NCI-H748 (cell line): ENCODE results near the gene ELOVL1.
"Not testable (repeated sequence)": the region's sequence is repeated elsewhere in the genome, so short reads cannot be mapped to it uniquely, and the experiment has no call there.

ENCODE experiments used
- DNase-seq: peaks from one replicate; lab custom pipeline; 2025; ENCODE audit not compliant: unreplicated experiment; lab: John Stamatoyannopoulos, UW

Gene ELOVL1

DNA sequence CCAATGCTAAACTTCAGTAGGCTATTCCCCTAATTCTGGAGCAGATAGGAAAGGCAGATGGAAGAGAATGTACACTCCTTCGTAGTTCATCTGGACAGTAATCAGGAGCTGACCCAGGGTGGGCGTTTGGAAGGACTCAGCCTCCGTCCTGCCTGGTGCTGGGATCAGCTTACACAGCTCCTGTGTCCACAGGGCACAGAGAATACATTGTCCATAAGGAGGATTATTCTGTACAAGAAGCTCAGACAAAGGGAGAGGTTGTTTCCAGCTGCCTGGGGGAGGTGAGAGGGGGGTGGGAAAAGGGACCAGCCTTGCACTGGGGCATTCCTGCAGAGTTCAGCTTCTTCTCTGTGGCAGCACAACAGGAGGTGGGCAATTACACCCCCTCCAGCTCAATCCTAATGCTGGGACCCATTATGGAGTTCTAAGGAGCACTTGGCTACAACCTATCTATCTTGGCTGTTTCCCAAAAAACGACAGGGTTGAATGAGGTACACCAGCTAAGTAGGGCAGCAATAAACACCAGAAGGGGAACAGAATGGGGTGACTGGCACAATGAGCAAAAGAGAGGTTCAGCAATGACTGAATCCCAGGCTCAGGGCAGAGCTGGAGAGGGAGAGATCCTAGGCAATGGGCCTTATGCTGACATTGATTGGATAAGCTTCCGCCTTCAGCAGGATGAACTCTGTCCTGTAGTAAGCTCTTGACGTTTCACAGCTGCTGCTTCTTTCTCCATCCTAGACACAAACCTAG, 14.4 kb upstream of the ELOVL1 start:
- DNase-seq, result no peak

GRCh38 chr1:43381612-43382011, 13.8 kb upstream of the ELOVL1 start:
- DNase-seq, result no peak

DNA sequence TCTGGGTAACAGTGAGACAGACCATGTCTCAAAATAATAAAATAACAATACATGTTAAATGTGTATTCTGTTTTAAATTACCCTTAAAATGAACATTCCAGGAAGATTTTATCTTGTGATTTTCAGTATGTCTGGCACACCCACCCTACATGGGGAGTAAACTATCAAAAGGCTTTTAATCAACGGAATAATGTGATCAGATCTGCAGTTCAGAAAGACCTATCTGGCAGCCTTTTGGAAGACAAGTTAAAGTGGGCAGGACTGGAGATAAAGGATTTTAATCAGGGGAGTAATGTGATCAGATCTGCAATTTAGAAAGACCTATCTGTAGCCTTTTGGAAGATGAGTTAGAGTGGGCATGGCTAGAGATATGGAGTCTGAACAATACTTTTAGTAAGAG, 11.7 kb upstream of the ELOVL1 start:
- DNase-seq, result no peak

DNA sequence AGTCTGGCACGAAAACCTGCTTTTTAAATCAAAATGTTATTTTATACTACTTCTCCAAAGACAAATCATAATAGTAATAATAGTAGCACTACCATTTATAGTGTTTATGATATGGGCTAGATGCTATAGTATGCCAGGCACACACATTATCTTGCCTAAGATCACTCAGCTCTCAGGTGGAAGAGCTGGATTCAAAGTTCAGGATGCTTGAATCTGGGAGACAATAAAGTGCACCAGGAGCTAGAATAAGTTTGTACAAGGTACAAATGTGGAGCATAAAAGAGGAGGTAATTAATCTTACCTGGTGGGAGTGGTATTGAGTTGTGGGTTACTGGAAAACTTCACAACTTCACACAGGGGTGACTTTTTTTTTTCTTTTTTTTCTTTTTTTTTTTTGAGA, 10.0 kb upstream of the ELOVL1 start:
- no peak for DNase-seq

DNA sequence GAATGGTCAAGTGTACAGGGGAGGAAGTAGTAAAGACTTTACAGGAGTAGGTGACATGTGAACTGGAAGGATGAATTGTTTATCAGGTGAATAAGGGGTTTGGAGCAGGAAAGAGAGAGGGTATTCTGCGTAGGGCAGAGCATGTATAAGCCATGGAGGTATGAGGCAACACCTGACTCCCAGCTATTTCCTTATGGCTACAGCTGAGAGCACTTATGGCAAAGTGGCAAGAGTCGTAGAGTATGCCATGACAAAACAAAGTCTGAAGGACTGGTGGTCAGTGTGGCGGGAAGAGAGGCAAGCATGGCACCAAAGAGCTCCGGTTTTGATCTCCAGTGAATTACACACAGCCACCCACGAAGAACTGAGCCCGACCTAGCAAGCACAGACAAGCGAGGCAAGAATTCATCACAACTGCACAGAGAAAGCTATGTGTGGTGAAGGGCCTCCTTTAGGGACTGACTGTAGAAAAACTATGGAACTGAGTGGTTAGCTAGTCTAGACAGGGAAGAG, 9.0 kb upstream of the ELOVL1 start:
- no peak for DNase-seq

DNA sequence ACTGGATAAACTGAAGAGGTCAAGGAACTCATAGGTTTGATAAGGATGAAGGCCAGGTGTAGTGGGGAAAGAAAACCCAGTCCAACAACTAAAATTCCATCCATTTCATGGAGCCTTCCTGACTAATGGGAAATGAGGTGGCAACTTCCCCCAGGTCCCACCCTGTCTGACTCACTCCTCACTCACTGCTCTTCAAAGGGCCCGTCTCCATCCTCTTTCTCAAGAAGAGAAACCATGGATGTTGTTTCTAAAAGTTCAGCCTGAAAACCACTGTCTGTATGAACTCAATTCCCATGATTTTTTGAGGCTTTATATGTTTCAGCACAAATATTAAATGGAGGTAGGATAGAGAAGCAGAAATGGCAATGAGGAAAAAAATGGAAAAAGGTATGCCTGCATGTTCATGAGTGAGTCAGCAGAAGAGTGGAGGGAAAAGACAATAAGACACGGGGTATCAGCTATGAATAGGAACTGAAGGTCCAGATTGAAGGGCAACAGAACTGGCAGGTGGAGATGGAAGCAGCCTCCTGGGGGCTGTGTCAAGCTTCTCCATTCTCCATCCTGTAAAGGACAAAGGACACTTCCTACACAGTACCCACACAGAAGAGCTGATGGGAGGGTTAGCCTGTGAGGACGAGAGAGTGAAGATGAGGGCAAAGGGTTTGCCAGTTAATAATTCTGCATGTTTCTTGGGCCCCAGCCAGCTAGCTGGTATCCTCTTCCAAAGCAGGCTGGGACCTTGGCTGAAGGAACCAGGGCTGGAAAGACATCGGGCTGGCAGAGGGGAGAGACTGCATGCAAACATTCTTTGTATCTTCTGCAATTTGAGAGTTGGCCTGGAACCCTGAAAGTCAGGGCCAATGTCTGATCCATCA, 5.5 kb upstream of the ELOVL1 start:
- no peak for DNase-seq

GRCh38 chr1:43372172-43372571, 4.4 kb upstream of the ELOVL1 start:
- no peak for DNase-seq

GRCh38 chr1:43370564-43370963, 2.8 kb upstream of the ELOVL1 start:
- DNase-seq, result no peak

GRCh38 chr1:43369779-43370178, 2.0 kb upstream of the ELOVL1 start:
- not testable (repeated sequence) for DNase-seq

DNA sequence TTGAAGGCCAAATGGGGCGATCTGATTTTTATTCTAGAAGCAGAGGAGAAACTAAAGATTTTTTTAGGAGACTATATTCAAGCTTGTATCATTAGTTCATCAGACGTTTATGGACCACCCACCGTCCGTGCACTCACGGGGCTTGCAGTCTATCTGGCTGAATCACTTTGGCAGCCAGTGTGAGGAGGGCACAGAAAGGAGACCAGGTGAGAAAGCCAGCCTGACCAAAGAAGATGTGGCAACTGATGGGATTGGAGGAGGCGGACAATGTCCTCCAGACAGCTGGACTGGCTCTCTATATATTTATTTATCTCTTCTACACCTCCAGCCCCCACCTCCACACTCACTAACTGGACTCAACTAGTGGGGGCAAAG, 822 bp upstream of the ELOVL1 start:
- peak; percentile 76 for DNase-seq

DNA sequence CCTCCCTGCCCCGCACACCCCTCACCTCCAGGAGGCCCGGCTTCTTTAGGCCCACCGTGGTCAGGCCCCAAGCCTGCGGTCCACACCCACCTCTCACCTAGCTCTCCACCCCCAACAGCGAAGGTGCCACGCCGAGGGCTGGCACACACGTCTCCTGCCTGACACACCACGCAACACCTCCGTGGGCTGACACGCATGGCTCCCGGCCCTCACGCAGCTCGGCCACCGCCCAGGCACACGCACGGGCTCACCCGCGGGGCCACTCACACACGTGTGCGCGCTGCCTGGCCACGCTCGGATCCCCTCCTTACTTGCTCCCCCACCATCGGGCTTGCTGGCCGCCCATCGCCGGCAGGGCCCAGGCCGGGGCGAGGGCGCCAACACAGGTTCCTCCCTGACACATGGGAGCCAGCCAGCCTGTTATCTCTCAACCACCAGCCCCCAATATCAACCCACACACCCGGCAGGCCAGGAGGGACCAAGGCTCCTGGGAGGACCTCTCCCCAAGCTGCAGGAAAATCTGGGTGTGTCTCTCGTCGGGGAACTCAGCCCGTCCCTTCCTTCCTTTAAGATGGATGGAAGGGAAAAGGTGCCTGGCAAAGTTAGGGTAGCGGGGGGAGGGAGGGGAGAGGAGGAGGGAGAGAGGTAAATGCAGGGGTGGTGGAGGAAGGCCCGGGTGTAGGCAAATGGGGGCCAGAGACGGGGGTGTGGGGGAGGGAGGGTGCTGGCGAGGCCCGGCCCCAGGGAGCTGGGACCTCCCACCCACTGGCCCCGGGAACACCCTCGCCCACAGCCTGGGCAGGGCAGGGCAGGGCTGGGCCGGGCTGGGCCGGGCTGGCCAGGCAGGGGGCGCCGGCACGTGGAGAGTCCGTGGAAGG, 546 bp downstream of the ELOVL1 start:
- peak; percentile 88 for DNase-seq

DNA sequence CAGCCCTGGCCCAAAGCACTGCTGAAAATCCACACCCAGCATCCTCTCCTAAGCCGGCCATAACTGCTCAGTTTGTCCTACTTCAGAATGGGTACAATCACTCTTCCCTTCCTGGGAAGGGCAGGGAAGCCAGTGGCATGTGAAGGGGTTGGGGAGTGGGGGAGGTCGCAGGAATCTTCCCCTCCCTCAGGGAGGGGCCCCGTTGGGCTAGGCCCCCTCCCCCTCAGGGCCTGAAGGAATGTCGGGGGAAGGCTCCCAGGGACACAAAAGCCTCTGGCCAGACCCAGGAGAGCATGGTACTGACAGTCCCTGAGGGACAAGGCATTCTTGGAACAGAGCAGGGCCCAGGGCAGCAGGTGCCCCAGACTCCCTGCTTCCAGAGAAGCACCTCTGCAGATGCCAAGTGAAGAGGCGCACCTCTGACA, 1.2 kb downstream of the ELOVL1 start:
- no peak for DNase-seq

- peak; percentile 82 for DNase-seq
These were observed 1.6 kb downstream of the ELOVL1 start for GRCh38 chr1:43366179-43366578.

- DNase-seq, result no peak
These were observed 2.1 kb downstream of the ELOVL1 start for GRCh38 chr1:43365678-43366077.

GRCh38 chr1:43363935-43364525, 3.8 kb downstream of the ELOVL1 start:
- DNase-seq, result no peak

- DNase-seq, result no peak
These were observed 4.4 kb downstream of the ELOVL1 start for GRCh38 chr1:43363283-43363934.

DNA sequence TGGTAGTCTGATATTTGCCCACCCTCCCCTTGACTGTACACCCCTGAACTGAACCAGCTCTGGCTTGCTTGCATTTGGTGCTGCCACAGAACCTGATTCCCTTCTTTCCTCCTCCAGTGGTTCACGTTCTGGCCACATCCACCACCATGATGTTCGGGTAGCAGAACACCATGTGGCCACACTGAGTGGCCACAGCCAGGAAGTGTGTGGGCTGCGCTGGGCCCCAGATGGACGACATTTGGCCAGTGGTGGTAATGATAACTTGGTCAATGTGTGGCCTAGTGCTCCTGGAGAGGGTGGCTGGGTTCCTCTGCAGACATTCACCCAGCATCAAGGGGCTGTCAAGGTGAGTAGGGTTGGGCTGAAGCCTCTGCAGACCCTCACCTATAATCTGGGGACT, 7.2 kb downstream of the ELOVL1 start:
- no peak for DNase-seq

DNA sequence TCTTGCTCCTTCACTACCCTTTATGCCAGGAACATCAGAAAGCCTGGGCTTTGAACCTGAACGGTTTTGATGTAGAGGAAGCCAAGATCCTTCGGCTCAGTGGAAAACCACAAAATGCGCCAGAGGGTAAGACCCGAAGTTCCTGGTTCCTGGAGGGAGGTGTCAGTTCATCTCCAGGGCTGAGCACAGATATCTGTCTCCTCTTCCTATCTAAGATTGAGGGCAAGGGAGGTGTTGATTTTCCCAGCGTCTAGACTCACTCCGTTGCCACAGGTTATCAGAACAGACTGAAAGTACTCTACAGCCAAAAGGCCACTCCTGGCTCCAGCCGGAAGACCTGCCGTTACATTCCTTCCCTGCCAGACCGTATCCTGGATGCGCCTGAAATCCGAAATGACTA, 8.1 kb downstream of the ELOVL1 start:
- DNase-seq, result no peak

DNA sequence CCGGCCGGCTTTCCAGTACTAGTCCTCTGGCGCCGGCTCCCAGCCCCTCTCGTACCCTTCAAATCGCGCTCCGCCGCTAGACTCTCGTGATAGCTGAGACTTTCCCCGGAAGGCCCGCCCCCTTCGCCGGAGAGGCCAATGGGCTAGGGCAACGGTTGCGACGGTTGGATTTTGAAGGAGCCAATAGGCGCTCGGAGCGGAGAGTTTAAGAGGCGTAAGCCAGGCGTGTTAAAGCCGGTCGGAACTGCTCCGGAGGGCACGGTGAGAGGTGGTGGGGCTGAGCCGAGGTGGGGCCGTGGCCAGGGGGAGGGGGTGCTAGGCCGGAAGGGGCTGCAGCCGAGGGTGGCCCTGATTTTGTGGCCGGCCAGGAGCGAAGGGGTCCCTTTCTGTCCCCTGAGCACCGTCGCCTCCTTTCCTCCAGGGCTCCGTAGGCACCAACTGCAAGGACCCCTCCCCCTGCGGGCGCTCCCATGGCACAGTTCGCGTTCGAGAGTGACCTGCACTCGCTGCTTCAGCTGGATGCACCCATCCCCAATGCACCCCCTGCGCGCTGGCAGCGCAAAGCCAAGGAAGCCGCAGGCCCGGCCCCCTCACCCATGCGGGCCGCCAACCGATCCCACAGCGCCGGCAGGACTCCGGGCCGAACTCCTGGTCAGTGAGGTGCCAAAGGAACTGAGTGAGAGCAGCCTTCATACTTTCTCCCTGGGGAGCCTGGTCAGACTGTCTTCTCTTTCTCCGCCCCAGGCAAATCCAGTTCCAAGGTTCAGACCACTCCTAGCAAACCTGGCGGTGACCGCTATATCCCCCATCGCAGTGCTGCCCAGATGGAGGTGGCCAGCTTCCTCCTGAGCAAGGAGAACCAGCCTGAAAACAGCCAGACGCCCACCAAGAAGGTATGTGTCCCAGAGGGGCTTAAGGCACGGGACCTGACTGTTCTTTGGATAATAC, 8.8 kb downstream of the ELOVL1 start, which contains the start of gene CDC20:
TSS of gene CDC20 (plus strand) at position 236 of the 948 bp plus-strand sequence. CDS start at position 471, 235 bp downstream.
- peak; percentile 100 for DNase-seq
